GM23338 (cell line): ENCODE results near the gene CHD2. TPM values are rescaled to one million over a fixed set of nuclear protein-coding genes. Genes with fewer than 3 reads are reported as not detected.

ENCODE experiments used
- ATAC-seq: fragments of 200-7000 bp; cut with Tn5 transposase; 3 replicates; pipeline ENCODE4 v1.9.1; 2020
- DNase-seq: peaks from one replicate; pipeline ENCODE4 v3.0.0-alpha.2; 2015; ENCODE audit warnings: low spot score
- H2AFZ ChIP-seq: fragments of 200-600 bp; sonication (generic); 2 replicates; pipeline ENCODE4 v1.8.0; 2016; ENCODE audit warnings: antibody characterized with exemption, mild to moderate bottlenecking, moderate library complexity
- H3F3A ChIP-seq: fragments of 200-600 bp; sonication (generic); replicated peaks from 2 replicates; pipeline ENCODE4 v1.8.0; 2017; ENCODE audit warnings: antibody characterized with exemption, mixed run types, low read depth
- H3K27ac ChIP-seq: fragments of 200-600 bp; sonication (generic); 2 replicates; pipeline ENCODE4 v1.6.1; 2016; ENCODE audit warnings: low read depth
- H3K27me3 ChIP-seq: fragments of 200-600 bp; sonication (generic); 2 replicates; pipeline ENCODE4 v1.8.0; 2016; ENCODE audit warnings: mild to moderate bottlenecking, mixed run types, moderate library complexity; ENCODE audit not compliant: insufficient read depth
- H3K36me3 ChIP-seq: fragments of 200-600 bp; sonication (generic); 2 replicates; pipeline ENCODE4 v1.8.0; 2016; ENCODE audit warnings: mild to moderate bottlenecking; ENCODE audit not compliant: insufficient read depth
- H3K4me1 ChIP-seq: fragments of 200-600 bp; sonication (generic); 2 replicates; pipeline ENCODE4 v1.8.0; 2016; ENCODE audit warnings: mild to moderate bottlenecking, moderate library complexity; ENCODE audit not compliant: insufficient read depth
- H3K4me2 ChIP-seq: fragments of 200-600 bp; sonication (generic); 2 replicates; pipeline ENCODE4 v1.7.1; 2017; ENCODE audit warnings: mixed run types
- H3K4me3 ChIP-seq: fragments of 200-600 bp; sonication (generic); 2 replicates; pipeline ENCODE4 v1.6.1; 2016; ENCODE audit warnings: mixed run types
- H3K79me2 ChIP-seq: fragments of 200-600 bp; sonication (generic); replicated peaks from 2 replicates; pipeline ENCODE4 v1.8.0; 2017; ENCODE audit warnings: mild to moderate bottlenecking; ENCODE audit not compliant: insufficient read depth
- H3K9me2 ChIP-seq: fragments of 200-600 bp; sonication (generic); 2 replicates; pipeline ENCODE4 v1.8.0; 2017; ENCODE audit not compliant: insufficient read depth
- H4K20me1 ChIP-seq: fragments of 200-600 bp; sonication (generic); replicated peaks from 2 replicates; pipeline ENCODE4 v1.8.0; 2017; ENCODE audit warnings: mild to moderate bottlenecking; ENCODE audit not compliant: insufficient read depth
- H3K27ac Mint-ChIP-seq: 2 replicates; pipeline ENCODE4 v1.8.0; 2020; ENCODE audit warnings: inconsistent platforms, mild to moderate bottlenecking, moderate library complexity, mixed read lengths
- H3K27me3 Mint-ChIP-seq: 3 replicates; pipeline ENCODE4 v1.8.0; 2022; ENCODE audit warnings: low read depth, mild to moderate bottlenecking, moderate library complexity, mixed read lengths, inconsistent platforms; ENCODE audit not compliant: insufficient read depth, poor library complexity
- H3K36me3 Mint-ChIP-seq: 3 replicates; pipeline ENCODE4 v1.8.0; 2021; ENCODE audit warnings: low read depth, mild to moderate bottlenecking, inconsistent platforms, moderate library complexity, mixed read lengths
- H3K4me1 Mint-ChIP-seq: 3 replicates; pipeline ENCODE4 v1.8.0; 2020; ENCODE audit warnings: mild to moderate bottlenecking, inconsistent platforms, mixed read lengths
- H3K4me3 Mint-ChIP-seq: 3 replicates; pipeline ENCODE4 v1.8.0; 2021; ENCODE audit warnings: moderate library complexity, mild to moderate bottlenecking, inconsistent platforms, mixed read lengths
- H3K9me3 Mint-ChIP-seq: 3 replicates; pipeline ENCODE4 v1.8.0; 2020; ENCODE audit warnings: moderate library complexity, mild to moderate bottlenecking, inconsistent platforms, mixed read lengths
- EZH2 ChIP-seq: fragments of 200-600 bp; sonication (generic); IDR thresholded peaks from one replicate; pipeline ENCODE4 v1.8.0; 2017; ENCODE audit warnings: antibody characterized with exemption, mild to moderate bottlenecking, low read depth; ENCODE audit not compliant: unreplicated experiment
- EZH2phosphoT487 ChIP-seq: fragments of 200-600 bp; sonication (generic); IDR thresholded peaks from one replicate; pipeline ENCODE4 v1.8.1; 2018; ENCODE audit warnings: antibody characterized with exemption; ENCODE audit not compliant: unreplicated experiment
- JUNB ChIP-seq: IDR thresholded peaks from one replicate; pipeline ENCODE4 v1.6.1; 2016; ENCODE audit warnings: antibody characterized with exemption; ENCODE audit not compliant: unreplicated experiment
- NANOG ChIP-seq: IDR thresholded peaks from 2 replicates; pipeline ENCODE4 v1.6.1; 2016; ENCODE audit warnings: antibody characterized with exemption, borderline replicate concordance
- STAT1 ChIP-seq: IDR thresholded peaks from one replicate; pipeline ENCODE4 v1.6.1; 2016; ENCODE audit warnings: antibody characterized with exemption; ENCODE audit not compliant: unreplicated experiment
- ZNF114 ChIP-seq: fragments of 250-450 bp; sonication (Bioruptor Pico); IDR thresholded peaks from 2 replicates; pipeline ENCODE4 v1.5.0; 2020; ENCODE audit warnings: mild to moderate bottlenecking, moderate library complexity
- ZNF331 ChIP-seq: fragments of 250-450 bp; sonication (Bioruptor Pico); IDR thresholded peaks from 2 replicates; pipeline ENCODE4 v1.5.0; 2020; ENCODE audit warnings: low read depth, mild to moderate bottlenecking, moderate library complexity
- polyA plus RNA-seq: library from polyadenylated mRNA; unstranded; fragments of >200 nt; fragmentation: Nextera tagmentation; extraction: Ambion mirVana; gene quantifications from 2 replicates; pipeline ENCODE4 v1.2.1, GENCODE V29; 2016
- total RNA-seq: library from RNA; depleted of rRNA; stranded (reverse); fragments of >200 nt; shearing (Covaris generic); gene quantifications from 2 replicates; pipeline ENCODE4 v1.2.3, GENCODE V29; 2014
- TF ChIP-seq, protein P1 (sequence below): IDR thresholded peaks from 2 replicates; pipeline ENCODE4 v1.6.1; 2016; ENCODE audit warnings: antibody characterized with exemption
- TF ChIP-seq, protein P2 (sequence below), 2 experiments: fragments of 200-600 bp in 1 of 2; sonication (generic) in 1 of 2; conservative IDR thresholded peaks; 2 replicates each; pipeline versions ENCODE4 v1.5.1 to v1.6.1; 2016 to 2017; ENCODE audit warnings: antibody characterized with exemption in 2 of 2, low read depth in 2 of 2, mild to moderate bottlenecking in 2 of 2, moderate library complexity in 1 of 2
- TF ChIP-seq, protein P3 (sequence below): IDR thresholded peaks from one replicate; pipeline ENCODE4 v1.6.1; 2018; ENCODE audit warnings: antibody characterized with exemption; ENCODE audit not compliant: unreplicated experiment

Gene CHD2
- total and polyA plus RNA-seq, 2 experiments from 2014 or later = 119 to 130 TPM

DNA sequence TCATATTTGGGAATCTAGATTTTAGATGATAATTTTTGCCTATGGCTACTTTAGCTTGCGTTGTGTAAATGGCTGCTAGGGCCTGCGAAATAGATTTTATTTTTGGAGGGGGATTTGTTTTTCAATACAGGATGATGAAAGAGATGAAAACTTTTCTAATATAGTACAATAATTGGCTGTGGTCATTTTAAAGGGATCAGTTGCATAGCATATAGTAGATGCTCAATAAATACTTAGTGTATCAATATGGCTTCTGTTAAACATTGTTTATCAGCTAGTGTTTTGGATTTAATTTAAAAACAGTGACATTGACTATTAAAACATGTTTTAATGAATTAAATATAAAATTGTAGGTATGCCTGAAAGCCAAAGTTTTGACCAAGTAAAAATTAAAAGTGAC, 6.9 kb upstream of the CHD2 start:
- no peak for ATAC-seq
- no peak for DNase-seq
- no peaks in the 10 kb centered on the region for H3K9me3 Mint-ChIP-seq
- H3F3A ChIP-seq = peaks cover 3% of the 10 kb centered on the region; the same call in 1 of the 2 replicates
- H3K27me3 ChIP-seq = no peaks in the 10 kb centered on the region
- no peak overlapping the region for H3K27ac ChIP-seq
- peaks cover 23% of the 10 kb centered on the region for H4K20me1 ChIP-seq
- H3K27ac Mint-ChIP-seq = no peak overlapping the region
- H3K4me3 Mint-ChIP-seq = no peak overlapping the region
- peaks cover 7% of the 10 kb centered on the region for H3K27me3 Mint-ChIP-seq
- H3K9me2 ChIP-seq = no peaks in the 10 kb centered on the region
- no peak overlapping the region for H2AFZ ChIP-seq
- H3K36me3 Mint-ChIP-seq = peaks cover 97% of the 10 kb centered on the region
- peaks cover 100% of the 10 kb centered on the region for H3K79me2 ChIP-seq
- peaks cover 8% of the 10 kb centered on the region for H3K4me1 Mint-ChIP-seq
- TF ChIP-seq JUNB (no peak), EZH2 (no peak), ZNF114 (no peak), EZH2phosphoT487 (no peak), NANOG (no peak)
- TF ChIP-seq, protein P1, sequence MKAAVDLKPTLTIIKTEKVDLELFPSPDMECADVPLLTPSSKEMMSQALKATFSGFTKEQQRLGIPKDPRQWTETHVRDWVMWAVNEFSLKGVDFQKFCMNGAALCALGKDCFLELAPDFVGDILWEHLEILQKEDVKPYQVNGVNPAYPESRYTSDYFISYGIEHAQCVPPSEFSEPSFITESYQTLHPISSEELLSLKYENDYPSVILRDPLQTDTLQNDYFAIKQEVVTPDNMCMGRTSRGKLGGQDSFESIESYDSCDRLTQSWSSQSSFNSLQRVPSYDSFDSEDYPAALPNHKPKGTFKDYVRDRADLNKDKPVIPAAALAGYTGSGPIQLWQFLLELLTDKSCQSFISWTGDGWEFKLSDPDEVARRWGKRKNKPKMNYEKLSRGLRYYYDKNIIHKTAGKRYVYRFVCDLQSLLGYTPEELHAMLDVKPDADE = no peak
- TF ChIP-seq, protein P2, sequence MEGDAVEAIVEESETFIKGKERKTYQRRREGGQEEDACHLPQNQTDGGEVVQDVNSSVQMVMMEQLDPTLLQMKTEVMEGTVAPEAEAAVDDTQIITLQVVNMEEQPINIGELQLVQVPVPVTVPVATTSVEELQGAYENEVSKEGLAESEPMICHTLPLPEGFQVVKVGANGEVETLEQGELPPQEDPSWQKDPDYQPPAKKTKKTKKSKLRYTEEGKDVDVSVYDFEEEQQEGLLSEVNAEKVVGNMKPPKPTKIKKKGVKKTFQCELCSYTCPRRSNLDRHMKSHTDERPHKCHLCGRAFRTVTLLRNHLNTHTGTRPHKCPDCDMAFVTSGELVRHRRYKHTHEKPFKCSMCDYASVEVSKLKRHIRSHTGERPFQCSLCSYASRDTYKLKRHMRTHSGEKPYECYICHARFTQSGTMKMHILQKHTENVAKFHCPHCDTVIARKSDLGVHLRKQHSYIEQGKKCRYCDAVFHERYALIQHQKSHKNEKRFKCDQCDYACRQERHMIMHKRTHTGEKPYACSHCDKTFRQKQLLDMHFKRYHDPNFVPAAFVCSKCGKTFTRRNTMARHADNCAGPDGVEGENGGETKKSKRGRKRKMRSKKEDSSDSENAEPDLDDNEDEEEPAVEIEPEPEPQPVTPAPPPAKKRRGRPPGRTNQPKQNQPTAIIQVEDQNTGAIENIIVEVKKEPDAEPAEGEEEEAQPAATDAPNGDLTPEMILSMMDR (conservative IDR thresholded peaks at IDR 0.05; ENCODE audit: low read depth in 2 of 2) = no peak
- TF ChIP-seq, protein P3, sequence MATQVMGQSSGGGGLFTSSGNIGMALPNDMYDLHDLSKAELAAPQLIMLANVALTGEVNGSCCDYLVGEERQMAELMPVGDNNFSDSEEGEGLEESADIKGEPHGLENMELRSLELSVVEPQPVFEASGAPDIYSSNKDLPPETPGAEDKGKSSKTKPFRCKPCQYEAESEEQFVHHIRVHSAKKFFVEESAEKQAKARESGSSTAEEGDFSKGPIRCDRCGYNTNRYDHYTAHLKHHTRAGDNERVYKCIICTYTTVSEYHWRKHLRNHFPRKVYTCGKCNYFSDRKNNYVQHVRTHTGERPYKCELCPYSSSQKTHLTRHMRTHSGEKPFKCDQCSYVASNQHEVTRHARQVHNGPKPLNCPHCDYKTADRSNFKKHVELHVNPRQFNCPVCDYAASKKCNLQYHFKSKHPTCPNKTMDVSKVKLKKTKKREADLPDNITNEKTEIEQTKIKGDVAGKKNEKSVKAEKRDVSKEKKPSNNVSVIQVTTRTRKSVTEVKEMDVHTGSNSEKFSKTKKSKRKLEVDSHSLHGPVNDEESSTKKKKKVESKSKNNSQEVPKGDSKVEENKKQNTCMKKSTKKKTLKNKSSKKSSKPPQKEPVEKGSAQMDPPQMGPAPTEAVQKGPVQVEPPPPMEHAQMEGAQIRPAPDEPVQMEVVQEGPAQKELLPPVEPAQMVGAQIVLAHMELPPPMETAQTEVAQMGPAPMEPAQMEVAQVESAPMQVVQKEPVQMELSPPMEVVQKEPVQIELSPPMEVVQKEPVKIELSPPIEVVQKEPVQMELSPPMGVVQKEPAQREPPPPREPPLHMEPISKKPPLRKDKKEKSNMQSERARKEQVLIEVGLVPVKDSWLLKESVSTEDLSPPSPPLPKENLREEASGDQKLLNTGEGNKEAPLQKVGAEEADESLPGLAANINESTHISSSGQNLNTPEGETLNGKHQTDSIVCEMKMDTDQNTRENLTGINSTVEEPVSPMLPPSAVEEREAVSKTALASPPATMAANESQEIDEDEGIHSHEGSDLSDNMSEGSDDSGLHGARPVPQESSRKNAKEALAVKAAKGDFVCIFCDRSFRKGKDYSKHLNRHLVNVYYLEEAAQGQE = no peak
- H3K4me3 ChIP-seq = no peak overlapping the region
- peaks cover 25% of the 10 kb centered on the region for H3K36me3 ChIP-seq
- no peaks in the 10 kb centered on the region for H3K4me1 ChIP-seq
- H3K4me2 ChIP-seq = no peak overlapping the region

DNA sequence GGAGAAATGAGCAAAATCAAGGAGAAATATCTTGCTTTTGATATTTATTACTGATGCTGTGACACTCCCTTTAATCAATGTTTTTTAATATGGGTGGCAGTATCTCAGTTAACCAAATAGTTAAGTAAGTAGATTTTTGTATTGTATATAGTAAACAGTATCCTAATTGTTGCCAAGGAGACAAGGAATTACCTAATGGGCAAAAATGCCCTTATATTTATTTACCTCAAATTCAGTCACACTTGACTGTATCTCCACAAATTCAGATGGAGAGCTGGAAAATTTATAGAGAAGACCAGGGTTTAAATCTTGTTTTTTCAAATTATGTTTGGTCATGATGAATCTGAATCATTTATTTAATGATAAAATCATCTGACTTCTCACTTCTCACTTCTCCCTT, 3.6 kb upstream of the CHD2 start:
- no peak overlapping the region for H3K4me2 ChIP-seq
- H3K36me3 Mint-ChIP-seq = peaks cover 84% of the 10 kb centered on the region
- TF ChIP-seq EZH2phosphoT487 (no peak), ZNF331 (no peak), STAT1 (no peak)
- TF ChIP-seq, protein P3 = no peak

More for the DNA sequence above, 3.6 kb upstream of the CHD2 start:
- Histone ChIP-seq H3F3A (peaks cover 9% of the 10 kb centered on the region; the same call in 1 of the 2 replicates), H3K27me3 (no peaks in the 10 kb centered on the region), H3K79me2 (peaks cover 93% of the 10 kb centered on the region), H3K4me3 (no peak overlapping the region), H3K27ac (no peak overlapping the region), H4K20me1 (peaks cover 14% of the 10 kb centered on the region; the same call in 1 of the 2 replicates), H3K4me1 (no peaks in the 10 kb centered on the region), H2AFZ (no peak overlapping the region), H3K36me3 (peaks cover 23% of the 10 kb centered on the region), H3K9me2 (no peaks in the 10 kb centered on the region)
- H3K4me1 Mint-ChIP-seq = peaks cover 3% of the 10 kb centered on the region; the same call in 1 of the 3 replicates
- no peak overlapping the region for H3K4me3 Mint-ChIP-seq
- H3K9me3 Mint-ChIP-seq = no peaks in the 10 kb centered on the region
- DNase-seq (no peak), ATAC-seq (no peak)
- H3K27me3 Mint-ChIP-seq = peaks cover 3% of the 10 kb centered on the region
- no peak overlapping the region for H3K27ac Mint-ChIP-seq
